H1 (cell line): ENCODE results near the gene TECR. TPM values are rescaled to one million over a fixed set of nuclear protein-coding genes. Genes with fewer than 3 reads are reported as not detected.

ENCODE experiments used
- SIX5 ChIP-seq: IDR thresholded peaks from 2 replicates; pipeline ENCODE4 v1.6.1; 2011; ENCODE audit warnings: mild to moderate bottlenecking, low read depth, low read length
- polyA plus RNA-seq, 7 experiments: library from polyadenylated mRNA; depleted of rRNA in 3 of 7; stranded (reverse) in 5 of 7; unstranded in 2 of 7; fragments of >200 nt in 5 of 7; fragments of 200-250 nt in 2 of 7; gene quantifications; 1 replicate in 5 of 7; 2 replicates in 1 of 7; 4 replicates in 1 of 7; pipeline versions ENCODE4 v1.2.1 to v1.2.3, GENCODE V29; 2011 to 2013; ENCODE audit warnings: missing spikeins in 2 of 7, mixed read lengths in 2 of 7
- total RNA-seq: library from RNA; stranded (reverse); fragmentation: NEBNext Ultra II Directional; extraction: Animal tissue kit (Norgen Biotek cat#: 25700); gene quantifications from 2 replicates; pipeline ENCODE4 v1.2.1, GENCODE V29; 2021

The TECR gene
- total and polyA plus RNA-seq, 2 of the 8 experiments (the other 6 are each of a cell fraction or from before 2014, with no cell fraction given): 172 to 405 TPM

GRCh38 chr19:14487370-14488125 is 41.8 kb upstream of the TECR start (continued):
- no peak for TF ChIP-seq SIX5
